SU-DHL-6 (cell line): Measurements from ENCODE around the gene ELN.

ENCODE experiments used
- EZH2phosphoT487 ChIP-seq: fragments of 200-600 bp; sonication (generic), shearing (Covaris generic); conservative IDR thresholded peaks from 2 replicates; pipeline ENCODE4 v1.6.1; 2018; ENCODE audit warnings: mild to moderate bottlenecking, antibody characterized with exemption, low read length, moderate library complexity, mixed read lengths
- TF ChIP-seq, protein P1 (sequence below): fragments of 200-600 bp; sonication (generic); IDR thresholded peaks from one replicate; pipeline ENCODE4 v1.5.1; 2017; ENCODE audit warnings: antibody characterized with exemption, mild to moderate bottlenecking, low read length, moderate library complexity; ENCODE audit not compliant: insufficient read depth, poor library complexity, severe bottlenecking

- no peak for TF ChIP-seq EZH2phosphoT487
- TF ChIP-seq, protein P1, sequence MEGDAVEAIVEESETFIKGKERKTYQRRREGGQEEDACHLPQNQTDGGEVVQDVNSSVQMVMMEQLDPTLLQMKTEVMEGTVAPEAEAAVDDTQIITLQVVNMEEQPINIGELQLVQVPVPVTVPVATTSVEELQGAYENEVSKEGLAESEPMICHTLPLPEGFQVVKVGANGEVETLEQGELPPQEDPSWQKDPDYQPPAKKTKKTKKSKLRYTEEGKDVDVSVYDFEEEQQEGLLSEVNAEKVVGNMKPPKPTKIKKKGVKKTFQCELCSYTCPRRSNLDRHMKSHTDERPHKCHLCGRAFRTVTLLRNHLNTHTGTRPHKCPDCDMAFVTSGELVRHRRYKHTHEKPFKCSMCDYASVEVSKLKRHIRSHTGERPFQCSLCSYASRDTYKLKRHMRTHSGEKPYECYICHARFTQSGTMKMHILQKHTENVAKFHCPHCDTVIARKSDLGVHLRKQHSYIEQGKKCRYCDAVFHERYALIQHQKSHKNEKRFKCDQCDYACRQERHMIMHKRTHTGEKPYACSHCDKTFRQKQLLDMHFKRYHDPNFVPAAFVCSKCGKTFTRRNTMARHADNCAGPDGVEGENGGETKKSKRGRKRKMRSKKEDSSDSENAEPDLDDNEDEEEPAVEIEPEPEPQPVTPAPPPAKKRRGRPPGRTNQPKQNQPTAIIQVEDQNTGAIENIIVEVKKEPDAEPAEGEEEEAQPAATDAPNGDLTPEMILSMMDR, result no peak
Observed at GRCh38 chr7:74057987-74058386, 30.0 kb downstream of the ELN start.
